HepG2 (cell line): ENCODE measurements around the gene RPP21. TPM values are rescaled to one million over a fixed set of nuclear protein-coding genes. Genes with fewer than 3 reads are reported as not detected.

Experiments
- ARHGAP35 ChIP-seq: sonication (generic); formaldehyde crosslinking; IDR thresholded peaks from 2 replicates; pipeline ENCODE4 v1.9.0; 2022; ENCODE audit warnings: mild to moderate bottlenecking, inconsistent platforms, moderate library complexity, missing genetic modification reagents, borderline replicate concordance
- DPF2 ChIP-seq: sonication (generic); formaldehyde crosslinking; IDR thresholded peaks from 2 replicates; pipeline ENCODE4 v1.4.0; 2020; ENCODE audit warnings: mild to moderate bottlenecking, low read depth, missing genetic modification reagents, borderline replicate concordance
- HDAC6 ChIP-seq: fragments of 200-600 bp; sonication (generic); IDR thresholded peaks from 2 replicates; pipeline ENCODE4 v1.7.0; 2017; ENCODE audit warnings: mild to moderate bottlenecking, antibody characterized with exemption, low read length, low read depth
- ISL2 ChIP-seq: sonication (generic); formaldehyde crosslinking; IDR thresholded peaks from 2 replicates; pipeline ENCODE4 v1.5.0; 2020; ENCODE audit warnings: missing genetic modification reagents
- MEIS1 ChIP-seq: sonication (generic); formaldehyde crosslinking; IDR thresholded peaks from 2 replicates; pipeline ENCODE4 v1.9.0; 2021; ENCODE audit warnings: mild to moderate bottlenecking, missing genetic modification reagents, moderate library complexity, borderline replicate concordance
- ZBTB3 ChIP-seq: sonication (generic); formaldehyde crosslinking; IDR thresholded peaks from 2 replicates; pipeline ENCODE4 v1.4.0; 2020; ENCODE audit warnings: low read depth, mild to moderate bottlenecking, moderate library complexity, missing genetic modification reagents, borderline replicate concordance
- ZHX1 ChIP-seq: sonication (generic); formaldehyde crosslinking; IDR thresholded peaks from 2 replicates; pipeline ENCODE4 v1.8.1; 2022; ENCODE audit warnings: low read depth, mild to moderate bottlenecking, missing genetic modification reagents
- ZNF138 ChIP-seq: sonication (generic); formaldehyde crosslinking; IDR thresholded peaks from 2 replicates; pipeline ENCODE4 v1.5.0; 2020; ENCODE audit warnings: mild to moderate bottlenecking, low read depth, missing genetic modification reagents
- ZNF674 ChIP-seq: sonication (generic); formaldehyde crosslinking; IDR thresholded peaks from 2 replicates; pipeline ENCODE4 v1.5.0; 2020; ENCODE audit warnings: low read depth, mild to moderate bottlenecking, missing genetic modification reagents
- ZSCAN12 ChIP-seq: sonication (generic); formaldehyde crosslinking; IDR thresholded peaks from 2 replicates; pipeline ENCODE4 v1.9.0; 2021; ENCODE audit warnings: mild to moderate bottlenecking, missing genetic modification reagents
- polyA plus RNA-seq, 8 experiments: library from polyadenylated mRNA; depleted of rRNA in 3 of 8; stranded (reverse) in 7 of 8; unstranded in 1 of 8; fragments of >200 nt; fragmentation: Illumina TruSeq in 4 of 8; extraction: Trizol in 4 of 8; gene quantifications; 2 replicates each; pipeline versions ENCODE4 v1.2.1 to v1.2.3, GENCODE V29; 2011 to 2016; ENCODE audit warnings: low read depth in 4 of 8, missing spikeins in 1 of 8, mixed read lengths in 1 of 8; ENCODE audit not compliant: insufficient read depth in 1 of 8
- total RNA-seq, 5 experiments: library from RNA; depleted of rRNA; stranded (reverse); fragments of >200 nt; fragmentation: Illumina TruSeq; extraction: Trizol; gene quantifications; 2 replicates each; pipeline ENCODE4 v1.2.3, GENCODE V29; 2016; ENCODE audit warnings: low read depth in 1 of 5
- TF ChIP-seq, protein P1 (sequence below): sonication (generic); formaldehyde crosslinking; IDR thresholded peaks from 2 replicates; pipeline ENCODE4 v1.9.0; 2021; ENCODE audit warnings: missing genetic modification reagents, borderline replicate concordance
- TF ChIP-seq, protein P2 (sequence below): sonication (generic); formaldehyde crosslinking; conservative IDR thresholded peaks from 2 replicates; pipeline ENCODE4 v1.8.1; 2023; ENCODE audit warnings: missing genetic modification reagents
- TF ChIP-seq, protein P3 (sequence below): sonication (generic); formaldehyde crosslinking; IDR thresholded peaks from 2 replicates; pipeline ENCODE4 v1.4.0; 2020; ENCODE audit warnings: missing genetic modification reagents

Gene RPP21
- total and polyA plus RNA-seq, 2 of the 13 experiments (the other 11 are each of a cell fraction or from before 2014, with no cell fraction given), result 53.1 to 72.3 TPM

GRCh38 chr6:30326526-30327231, 18.3 kb upstream of the RPP21 start, which contains the start of gene TRIM39 (continued):
- TF ChIP-seq, protein P1, sequence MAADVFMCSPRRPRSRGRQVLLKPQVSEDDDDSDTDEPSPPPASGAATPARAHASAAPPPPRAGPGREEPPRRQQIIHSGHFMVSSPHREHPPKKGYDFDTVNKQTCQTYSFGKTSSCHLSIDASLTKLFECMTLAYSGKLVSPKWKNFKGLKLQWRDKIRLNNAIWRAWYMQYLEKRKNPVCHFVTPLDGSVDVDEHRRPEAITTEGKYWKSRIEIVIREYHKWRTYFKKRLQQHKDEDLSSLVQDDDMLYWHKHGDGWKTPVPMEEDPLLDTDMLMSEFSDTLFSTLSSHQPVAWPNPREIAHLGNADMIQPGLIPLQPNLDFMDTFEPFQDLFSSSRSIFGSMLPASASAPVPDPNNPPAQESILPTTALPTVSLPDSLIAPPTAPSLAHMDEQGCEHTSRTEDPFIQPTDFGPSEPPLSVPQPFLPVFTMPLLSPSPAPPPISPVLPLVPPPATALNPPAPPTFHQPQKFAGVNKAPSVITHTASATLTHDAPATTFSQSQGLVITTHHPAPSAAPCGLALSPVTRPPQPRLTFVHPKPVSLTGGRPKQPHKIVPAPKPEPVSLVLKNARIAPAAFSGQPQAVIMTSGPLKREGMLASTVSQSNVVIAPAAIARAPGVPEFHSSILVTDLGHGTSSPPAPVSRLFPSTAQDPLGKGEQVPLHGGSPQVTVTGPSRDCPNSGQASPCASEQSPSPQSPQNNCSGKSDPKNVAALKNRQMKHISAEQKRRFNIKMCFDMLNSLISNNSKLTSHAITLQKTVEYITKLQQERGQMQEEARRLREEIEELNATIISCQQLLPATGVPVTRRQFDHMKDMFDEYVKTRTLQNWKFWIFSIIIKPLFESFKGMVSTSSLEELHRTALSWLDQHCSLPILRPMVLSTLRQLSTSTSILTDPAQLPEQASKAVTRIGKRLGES, result peak; percentile 39; the same call in 1 of the 2 replicates
- TF ChIP-seq HDAC6 (no peak), ARHGAP35 (CRISPR knock-in tag) (no peak), ZBTB3 (CRISPR knock-in tag) (no peak; the same call in 1 of the 2 replicates), DPF2 (CRISPR knock-in tag) (no peak), ZSCAN12 (CRISPR knock-in tag) (peak; percentile 83; the same call in 1 of the 2 replicates), ZNF674 (no peak), MEIS1 (CRISPR knock-in tag) (no peak; the same call in 1 of the 2 replicates), ISL2 (peak; percentile 54; the same call in 1 of the 2 replicates), ZHX1 (CRISPR knock-in tag) (no peak), ZNF138 (CRISPR knock-in tag) (0 out of 2 replicates have a peak, but pooled peaks have one; percentile 14)
- TF ChIP-seq, protein P2, sequence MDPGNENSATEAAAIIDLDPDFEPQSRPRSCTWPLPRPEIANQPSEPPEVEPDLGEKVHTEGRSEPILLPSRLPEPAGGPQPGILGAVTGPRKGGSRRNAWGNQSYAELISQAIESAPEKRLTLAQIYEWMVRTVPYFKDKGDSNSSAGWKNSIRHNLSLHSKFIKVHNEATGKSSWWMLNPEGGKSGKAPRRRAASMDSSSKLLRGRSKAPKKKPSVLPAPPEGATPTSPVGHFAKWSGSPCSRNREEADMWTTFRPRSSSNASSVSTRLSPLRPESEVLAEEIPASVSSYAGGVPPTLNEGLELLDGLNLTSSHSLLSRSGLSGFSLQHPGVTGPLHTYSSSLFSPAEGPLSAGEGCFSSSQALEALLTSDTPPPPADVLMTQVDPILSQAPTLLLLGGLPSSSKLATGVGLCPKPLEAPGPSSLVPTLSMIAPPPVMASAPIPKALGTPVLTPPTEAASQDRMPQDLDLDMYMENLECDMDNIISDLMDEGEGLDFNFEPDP (CRISPR knock-in tag), result no peak
- TF ChIP-seq, protein P3, sequence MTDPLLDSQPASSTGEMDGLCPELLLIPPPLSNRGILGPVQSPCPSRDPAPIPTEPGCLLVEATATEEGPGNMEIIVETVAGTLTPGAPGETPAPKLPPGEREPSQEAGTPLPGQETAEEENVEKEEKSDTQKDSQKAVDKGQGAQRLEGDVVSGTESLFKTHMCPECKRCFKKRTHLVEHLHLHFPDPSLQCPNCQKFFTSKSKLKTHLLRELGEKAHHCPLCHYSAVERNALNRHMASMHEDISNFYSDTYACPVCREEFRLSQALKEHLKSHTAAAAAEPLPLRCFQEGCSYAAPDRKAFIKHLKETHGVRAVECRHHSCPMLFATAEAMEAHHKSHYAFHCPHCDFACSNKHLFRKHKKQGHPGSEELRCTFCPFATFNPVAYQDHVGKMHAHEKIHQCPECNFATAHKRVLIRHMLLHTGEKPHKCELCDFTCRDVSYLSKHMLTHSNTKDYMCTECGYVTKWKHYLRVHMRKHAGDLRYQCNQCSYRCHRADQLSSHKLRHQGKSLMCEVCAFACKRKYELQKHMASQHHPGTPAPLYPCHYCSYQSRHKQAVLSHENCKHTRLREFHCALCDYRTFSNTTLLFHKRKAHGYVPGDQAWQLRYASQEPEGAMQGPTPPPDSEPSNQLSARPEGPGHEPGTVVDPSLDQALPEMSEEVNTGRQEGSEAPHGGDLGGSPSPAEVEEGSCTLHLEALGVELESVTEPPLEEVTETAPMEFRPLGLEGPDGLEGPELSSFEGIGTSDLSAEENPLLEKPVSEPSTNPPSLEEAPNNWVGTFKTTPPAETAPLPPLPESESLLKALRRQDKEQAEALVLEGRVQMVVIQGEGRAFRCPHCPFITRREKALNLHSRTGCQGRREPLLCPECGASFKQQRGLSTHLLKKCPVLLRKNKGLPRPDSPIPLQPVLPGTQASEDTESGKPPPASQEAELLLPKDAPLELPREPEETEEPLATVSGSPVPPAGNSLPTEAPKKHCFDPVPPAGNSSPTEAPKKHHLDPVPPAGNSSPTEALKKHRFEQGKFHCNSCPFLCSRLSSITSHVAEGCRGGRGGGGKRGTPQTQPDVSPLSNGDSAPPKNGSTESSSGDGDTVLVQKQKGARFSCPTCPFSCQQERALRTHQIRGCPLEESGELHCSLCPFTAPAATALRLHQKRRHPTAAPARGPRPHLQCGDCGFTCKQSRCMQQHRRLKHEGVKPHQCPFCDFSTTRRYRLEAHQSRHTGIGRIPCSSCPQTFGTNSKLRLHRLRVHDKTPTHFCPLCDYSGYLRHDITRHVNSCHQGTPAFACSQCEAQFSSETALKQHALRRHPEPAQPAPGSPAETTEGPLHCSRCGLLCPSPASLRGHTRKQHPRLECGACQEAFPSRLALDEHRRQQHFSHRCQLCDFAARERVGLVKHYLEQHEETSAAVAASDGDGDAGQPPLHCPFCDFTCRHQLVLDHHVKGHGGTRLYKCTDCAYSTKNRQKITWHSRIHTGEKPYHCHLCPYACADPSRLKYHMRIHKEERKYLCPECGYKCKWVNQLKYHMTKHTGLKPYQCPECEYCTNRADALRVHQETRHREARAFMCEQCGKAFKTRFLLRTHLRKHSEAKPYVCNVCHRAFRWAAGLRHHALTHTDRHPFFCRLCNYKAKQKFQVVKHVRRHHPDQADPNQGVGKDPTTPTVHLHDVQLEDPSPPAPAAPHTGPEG (CRISPR knock-in tag), result no peak
